Upper lobe of left lung (tissue), 4 donors: ENCODE measurements around the gene ZNF428.

Experiments
- CTCF ChIP-seq, 6 experiments: fragments of 450-650 bp in 4 of 6; fragments of 200-600 bp in 2 of 6; sonication (generic) in 2 of 6; IDR thresholded peaks; one replicate each; pipeline ENCODE4 v1.5.1; 2016 to 2019; ENCODE audit warnings: antibody characterized with exemption in 6 of 6
- EP300 ChIP-seq, 4 donors: sonication (generic); formaldehyde crosslinking; IDR thresholded peaks; one replicate each; pipeline ENCODE4 v1.5.1; 2017; ENCODE audit warnings: antibody characterized with exemption in 4 of 4, control low read depth in 2 of 4
- POLR2A ChIP-seq, 4 donors: fragments of 450-650 bp; IDR thresholded peaks; one replicate each; pipeline ENCODE4 v1.5.1; 2016 to 2017; ENCODE audit warnings: antibody characterized with exemption in 4 of 4, mild to moderate bottlenecking in 2 of 4
- POLR2AphosphoS5 ChIP-seq, 2 donors: sonication (generic); formaldehyde crosslinking; IDR thresholded peaks; one replicate each; pipeline ENCODE4 v1.5.1; 2017; ENCODE audit warnings: antibody characterized with exemption in 2 of 2

GRCh38 chr19:43607238-43608205 lies 11.9 kb downstream of the ZNF428 start:
- TF ChIP-seq CTCF (IDR thresholded peaks at IDR 0.05) (no peak), POLR2A (IDR thresholded peaks at IDR 0.05) (no peak), POLR2AphosphoS5 (IDR thresholded peaks at IDR 0.05) (no peak), EP300 (IDR thresholded peaks at IDR 0.05) (no peak)
